HG03175 (cell line): Measurements from ENCODE around the gene UXS1.

Experiments
- ATAC-seq: cut with Tn5 transposase; IDR thresholded peaks from one replicate; pipeline ENCODE4 v1.9.1; 2021; ENCODE audit warnings: mild to moderate bottlenecking, moderate library complexity; ENCODE audit not compliant: unreplicated experiment

UXS1 gene

DNA sequence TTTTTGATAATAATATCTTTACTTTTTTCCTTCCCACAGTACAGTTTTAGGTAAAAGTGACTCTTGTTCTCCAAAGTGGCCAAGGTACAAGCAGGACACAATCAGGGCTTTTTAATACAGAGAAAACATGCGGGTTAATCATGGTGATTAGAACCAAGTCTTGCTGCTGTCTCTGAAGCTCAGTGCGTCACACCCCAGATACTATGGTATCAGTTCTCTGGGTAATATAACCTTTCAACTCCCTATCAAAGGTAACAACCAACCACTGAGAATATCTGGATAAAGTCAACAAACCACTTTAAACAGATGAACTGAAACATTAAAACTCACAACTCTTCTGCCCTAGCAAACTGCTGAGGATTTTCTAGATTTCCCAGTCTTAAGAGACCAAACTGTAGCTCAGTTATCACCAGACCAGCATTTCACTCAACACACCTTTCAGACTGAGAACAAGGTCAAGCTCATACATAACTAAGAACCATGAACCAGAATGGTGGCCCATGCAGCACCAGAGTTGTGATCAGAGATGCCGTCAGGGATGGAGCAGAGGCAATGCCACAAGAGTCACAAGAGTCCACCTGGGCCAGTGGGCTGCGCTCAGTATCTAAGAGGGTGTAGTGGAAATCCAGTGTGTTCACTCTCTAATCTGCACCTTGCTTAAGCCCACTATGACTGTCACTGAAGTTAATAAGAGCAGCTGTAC lies 103.0 kb downstream of the UXS1 start:
- ATAC-seq: no peak

DNA sequence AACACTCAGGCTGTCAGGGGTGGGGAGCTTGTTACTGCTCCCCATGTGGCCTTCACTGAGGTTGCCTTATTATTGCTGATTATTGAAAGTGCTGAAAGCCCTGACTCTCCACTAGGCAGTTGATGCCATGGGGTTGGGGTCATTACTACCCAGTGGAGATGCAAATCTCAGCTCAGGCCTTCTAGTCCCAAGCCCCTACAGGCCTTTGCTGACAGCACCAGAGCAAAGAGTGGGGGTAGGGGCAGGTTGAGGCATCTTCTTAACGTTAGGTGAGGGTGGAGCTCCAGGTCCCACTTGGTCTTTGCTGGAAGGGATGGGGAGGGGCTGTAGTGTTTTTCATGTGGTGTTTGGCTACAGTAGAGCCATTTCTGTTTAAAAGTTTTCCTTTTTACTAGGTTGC lies 104.5 kb downstream of the UXS1 start:
- no peak for ATAC-seq

DNA sequence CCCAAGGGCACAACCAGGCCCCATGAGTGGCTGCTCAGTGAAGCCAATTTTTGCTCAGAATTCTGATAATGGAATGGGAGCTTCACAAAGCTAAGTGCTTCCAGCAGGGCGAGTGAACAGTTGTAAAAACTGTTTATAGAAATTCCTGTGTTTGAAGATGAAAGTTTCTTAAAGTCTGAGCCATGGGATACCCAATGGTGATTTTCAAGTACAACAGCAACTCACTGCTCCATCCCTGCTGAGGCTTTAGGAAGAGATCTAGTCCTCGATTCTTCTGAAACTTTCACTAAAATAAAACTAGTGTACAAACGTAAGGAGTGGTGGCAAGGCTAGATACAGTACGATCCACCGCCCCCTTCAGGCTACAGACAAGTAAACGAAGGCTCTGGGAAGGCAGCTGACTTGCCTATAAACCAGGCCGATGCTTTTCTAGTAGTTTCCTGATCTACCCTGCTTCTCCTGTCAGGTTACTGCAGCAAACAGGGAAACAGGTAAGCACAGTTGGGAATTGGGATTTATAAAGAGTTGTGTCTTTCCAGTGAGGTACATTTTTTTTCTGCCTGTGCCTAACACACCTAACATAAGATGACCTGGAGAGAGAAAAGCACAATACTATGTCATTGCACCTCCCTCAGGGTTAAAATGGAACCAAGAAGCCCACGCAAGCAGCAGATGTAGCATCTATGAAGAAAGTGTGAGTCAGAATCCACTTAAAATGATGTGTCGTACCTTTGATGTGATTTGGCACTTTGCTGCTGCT lies 108.7 kb downstream of the UXS1 start:
- no peak for ATAC-seq

DNA sequence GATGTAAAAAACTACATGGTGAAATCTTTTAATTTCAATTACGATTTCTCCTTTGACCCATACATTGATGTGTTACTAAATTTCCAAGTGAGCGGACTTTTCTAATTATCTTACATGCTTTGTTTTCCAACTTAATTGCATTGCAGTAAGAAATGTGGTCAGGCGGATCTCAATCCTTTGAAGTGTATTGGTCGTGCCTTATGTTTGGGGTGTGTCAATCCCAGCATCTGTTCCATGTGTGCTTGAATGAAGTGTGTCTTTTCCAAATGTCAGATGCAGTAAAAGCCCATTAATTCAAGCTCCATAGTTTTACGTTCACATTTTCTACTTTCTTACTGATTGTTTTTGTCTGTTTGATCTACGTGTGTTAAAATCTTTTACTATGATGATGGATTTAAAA lies 113.1 kb downstream of the UXS1 start:
- ATAC-seq: no peak

DNA sequence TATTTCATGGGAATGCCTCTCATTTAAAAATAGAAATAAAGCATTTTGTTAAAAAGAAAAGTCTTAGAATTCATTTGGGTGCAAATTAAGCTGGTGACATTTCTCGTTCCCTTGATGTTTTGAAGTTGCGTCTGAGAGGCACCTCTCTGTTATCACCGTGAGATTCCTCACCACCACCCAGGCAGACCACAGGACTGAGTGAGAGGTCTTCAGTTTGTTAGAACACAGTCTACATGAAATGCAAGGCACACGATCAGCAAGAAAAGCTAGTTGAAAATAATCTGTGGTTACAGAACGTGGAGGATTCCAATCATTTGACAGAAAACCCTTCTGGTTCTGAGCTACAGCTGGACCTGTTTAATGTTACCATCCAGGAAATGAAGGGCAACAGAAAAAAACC lies 116.0 kb downstream of the UXS1 start:
- ATAC-seq: no peak

DNA sequence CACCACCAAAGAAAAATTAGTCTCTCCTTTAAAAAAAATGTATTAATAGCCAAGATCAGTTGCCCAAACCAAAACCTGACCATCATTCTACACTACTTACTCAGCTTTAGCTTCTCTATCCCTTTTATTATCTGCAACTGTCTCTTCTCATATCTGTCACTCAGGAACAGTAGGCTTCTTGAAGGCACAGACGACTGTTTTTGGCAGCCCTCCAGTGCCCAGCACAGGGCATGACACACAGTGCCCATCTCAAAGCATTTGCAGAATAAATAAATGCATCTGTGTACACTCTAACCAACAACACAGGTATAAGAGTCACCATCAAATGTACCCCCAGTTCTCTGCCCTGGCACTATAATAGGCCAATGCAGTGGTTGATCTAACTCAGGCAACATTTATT lies 117.2 kb downstream of the UXS1 start:
- no peak for ATAC-seq

DNA sequence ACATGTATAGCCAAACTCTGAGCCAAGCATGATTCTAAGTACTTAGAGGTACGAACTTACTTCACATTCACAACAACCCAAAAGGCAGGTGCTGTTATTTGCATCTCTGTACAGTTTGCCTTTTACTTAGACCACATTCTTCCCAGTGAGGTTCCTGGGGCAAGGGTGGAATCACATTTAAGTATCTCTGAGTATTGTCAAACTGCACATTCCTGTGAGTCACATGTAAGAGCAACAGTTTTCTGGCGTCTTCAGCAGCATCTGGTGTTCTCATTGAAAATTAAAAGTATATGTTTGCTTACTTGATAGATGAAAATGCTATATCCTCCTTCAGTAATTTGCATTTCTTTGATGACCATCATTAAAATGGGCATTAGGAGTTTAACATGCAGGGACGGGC lies 119.1 kb downstream of the UXS1 start:
- ATAC-seq: no peak

DNA sequence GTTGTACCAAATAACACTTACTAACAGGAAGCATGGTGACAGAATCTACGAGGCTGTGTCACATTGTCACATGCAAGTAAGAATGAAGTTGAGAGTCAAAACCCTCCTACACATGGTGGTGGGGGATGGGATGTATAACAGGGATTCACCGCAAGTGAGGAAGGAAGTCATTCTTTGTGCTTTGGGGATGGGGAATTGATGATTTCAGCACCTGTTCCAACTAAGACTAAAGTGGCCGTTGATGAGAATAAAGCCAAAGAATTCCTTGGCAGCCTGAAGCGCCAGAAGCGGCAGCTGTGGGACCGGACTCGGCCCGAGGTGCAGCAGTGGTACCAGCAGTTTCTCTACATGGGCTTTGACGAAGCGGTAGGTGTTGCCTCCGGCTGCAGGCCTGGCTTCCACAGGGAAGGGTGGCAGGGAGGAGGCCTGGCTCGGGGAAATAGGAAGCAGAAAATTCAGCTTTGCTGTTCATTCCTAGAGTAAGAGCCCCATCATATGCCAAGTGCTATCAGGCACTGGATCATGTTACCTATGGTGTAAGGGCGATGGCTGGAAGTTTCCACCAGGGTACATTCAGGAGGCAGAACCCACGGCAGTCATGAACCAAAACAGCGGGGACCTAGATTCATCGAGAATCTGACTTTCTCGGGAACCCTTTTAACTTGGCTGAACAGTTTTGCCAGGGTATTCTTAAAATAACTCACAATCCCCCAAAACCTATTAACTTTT lies 120.3 kb downstream of the UXS1 start:
- no peak for ATAC-seq

DNA sequence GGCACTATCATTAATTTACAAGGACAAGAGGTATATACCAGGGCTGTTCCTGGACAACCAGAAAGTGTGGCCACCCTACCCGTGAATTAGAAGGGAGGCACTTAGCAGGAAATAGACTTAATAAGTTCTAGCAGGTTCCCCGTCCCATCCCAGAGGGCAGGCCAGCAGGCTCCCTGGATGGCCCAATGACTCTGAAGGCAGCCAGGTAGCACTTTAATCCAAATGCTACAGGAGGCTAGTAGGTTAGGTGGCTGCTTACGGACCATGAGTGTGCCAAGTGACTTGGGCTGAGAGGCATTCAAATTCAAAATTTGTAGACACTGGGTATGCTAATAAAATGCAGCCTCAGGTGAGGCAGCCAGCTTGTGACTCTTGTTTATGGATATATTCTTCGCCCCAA lies 123.9 kb downstream of the UXS1 start:
- ATAC-seq: no peak

DNA sequence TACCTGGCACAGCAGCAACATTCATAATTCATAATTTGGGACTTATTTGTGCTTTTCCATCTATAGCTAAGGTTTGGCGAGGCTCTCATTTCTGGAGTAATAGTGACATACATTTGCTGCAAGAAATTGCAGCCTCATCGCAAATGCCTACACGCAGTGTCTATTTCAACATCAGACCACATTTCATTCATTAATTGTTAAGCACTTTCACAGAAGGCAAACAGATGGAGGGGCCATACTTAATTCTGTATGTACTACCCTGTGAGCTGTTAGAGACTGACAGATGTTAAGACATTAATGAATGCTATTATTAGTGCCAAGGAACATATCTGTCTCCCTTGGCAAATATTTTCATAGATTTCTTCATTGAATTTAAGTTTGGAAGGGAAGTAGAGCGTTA lies 125.7 kb downstream of the UXS1 start:
- no peak for ATAC-seq

DNA sequence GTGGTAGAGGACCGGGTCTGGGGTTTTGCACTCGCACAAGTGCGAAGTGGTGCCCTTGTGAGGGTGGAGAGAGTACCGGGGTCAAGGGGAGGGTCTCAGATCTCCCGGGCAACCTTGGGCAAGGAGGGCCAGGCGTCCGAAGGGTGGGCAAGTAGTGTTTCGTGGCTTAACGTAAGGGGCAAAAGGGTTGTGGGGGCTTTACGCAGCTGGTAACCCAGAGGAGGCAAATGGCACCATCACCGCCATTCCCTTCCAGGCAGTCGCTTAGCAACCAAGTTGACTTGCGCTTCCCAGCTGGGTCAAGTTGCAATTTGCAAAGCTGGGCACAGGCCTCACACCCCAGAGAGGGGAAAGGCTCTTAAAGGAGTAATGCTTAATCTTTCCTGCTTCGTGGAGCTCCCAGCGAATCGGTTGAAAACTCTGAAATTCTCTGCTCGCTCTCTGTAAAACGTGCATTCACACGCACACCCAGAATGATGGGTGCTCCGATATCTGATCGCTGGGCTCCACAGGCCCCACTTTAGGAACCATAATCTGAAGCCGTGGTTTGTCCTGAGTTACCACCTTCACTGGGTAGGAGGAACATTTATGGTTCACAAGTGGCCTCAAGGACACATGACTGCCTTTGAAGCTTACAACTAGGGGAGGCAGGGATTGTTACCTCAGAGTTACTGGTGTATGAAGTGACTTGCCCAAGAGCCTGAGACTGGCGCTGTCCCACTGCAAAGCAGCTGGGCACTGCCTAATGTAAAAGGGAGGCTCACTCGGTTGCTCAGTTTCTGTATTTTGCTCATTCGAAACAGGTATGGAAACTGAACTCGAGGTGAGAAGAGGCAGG lies 127.9 kb downstream of the UXS1 start:
- ATAC-seq: no peak

DNA sequence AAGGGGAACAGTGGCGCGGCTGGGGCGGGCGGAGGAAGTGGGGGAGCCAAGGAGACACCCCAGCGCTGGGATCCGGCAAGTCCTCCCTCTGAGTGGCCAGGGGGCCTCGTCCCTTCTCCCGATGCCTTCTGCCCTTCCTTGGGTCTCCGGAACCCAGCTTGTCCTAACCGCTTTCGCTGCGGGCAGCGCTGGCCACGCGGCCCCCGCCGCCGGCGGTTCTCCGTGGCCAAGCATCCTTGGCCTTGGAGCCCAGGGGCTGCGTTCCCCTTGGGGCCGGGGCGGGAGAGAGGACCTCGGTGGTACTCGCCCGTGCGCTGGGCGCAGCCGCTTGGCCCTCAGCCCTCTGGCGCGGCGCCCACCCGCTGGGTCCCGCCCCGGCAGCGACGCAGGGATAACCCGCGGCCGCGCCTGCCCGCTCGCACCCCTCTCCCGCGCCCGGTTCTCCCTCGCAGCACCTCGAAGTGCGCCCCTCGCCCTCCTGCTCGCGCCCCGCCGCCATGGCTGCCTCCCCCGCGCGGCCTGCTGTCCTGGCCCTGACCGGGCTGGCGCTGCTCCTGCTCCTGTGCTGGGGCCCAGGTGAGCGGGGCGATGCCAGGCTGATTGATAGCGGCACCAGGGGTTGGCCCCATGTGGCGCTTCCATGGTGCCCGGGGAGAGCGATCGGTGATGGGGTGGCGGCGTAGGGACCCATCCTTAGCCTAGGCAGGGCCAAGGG lies 128.7 kb downstream of the UXS1 start:
- ATAC-seq: no peak

DNA sequence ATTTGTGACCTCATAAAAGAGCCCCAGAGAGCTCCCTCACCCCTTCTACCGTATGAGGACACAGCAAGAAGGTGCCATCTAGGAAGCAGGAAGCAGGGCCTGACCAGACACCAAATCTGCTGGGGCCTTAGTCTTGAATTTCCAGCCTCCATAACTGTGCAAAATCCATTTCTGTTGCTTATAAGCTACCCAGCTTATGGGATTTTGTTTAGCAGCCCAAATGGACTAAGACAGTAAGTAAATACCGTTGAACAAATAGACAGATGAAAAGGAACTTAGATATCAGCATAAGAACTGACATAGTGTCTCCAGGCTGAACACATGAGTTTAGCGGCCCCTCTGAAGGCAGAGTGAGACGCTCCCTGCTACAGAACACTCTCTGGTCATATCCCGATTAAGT lies 130.9 kb downstream of the UXS1 start:
- ATAC-seq: no peak

DNA sequence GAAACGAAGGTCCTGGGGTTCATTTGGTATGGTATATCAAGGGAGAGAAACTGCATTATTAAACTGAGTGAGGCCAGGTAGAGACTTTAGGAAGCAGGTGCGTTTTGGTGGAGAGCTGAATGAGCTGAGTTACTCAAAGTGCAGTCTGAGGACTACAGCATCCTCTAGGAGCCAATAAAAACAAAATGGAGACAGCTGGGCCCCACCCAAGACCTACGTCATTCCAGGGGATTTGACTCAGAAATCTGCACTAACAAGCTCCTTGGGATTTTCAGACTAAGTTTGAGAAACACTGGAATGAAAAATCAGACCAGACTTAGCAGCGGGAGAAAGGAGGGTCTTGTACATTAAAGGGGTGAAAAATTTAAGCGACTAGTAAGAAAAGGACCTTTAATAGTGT lies 131.5 kb downstream of the UXS1 start:
- ATAC-seq: no peak

DNA sequence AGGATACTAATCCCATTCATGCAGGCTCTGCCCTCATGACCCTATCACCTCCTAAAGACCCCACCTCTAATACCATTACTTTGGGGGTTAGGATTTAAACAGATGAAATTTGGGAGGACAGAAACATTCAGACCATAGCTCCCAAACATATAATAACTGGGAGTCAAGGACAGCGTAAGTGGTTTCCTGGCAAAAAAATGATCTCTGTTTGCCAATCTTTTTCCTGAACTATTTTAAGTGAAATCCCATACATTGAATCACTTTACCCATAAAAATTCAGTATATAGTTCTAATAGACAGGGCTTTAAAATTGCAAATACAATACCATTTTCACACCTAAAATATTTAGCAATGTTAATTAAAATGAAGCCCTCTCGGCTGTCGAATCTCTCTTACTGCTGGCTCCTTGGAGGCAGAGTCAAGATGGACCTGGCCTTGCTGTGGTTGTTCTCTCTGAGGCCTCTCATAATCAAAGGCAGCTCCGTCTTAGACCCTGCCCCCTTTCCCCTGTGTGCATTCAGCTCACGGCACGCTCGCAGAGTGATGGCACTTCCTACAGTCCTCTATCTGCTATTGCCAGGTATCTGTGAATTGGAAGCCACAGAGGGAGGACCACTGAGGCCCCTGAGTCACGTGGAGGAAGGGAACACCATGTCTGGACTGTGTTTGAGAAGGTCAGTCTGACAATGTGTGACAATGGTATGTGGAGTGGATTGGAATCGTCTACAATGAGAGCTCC lies 132.3 kb downstream of the UXS1 start:
- no peak for ATAC-seq

DNA sequence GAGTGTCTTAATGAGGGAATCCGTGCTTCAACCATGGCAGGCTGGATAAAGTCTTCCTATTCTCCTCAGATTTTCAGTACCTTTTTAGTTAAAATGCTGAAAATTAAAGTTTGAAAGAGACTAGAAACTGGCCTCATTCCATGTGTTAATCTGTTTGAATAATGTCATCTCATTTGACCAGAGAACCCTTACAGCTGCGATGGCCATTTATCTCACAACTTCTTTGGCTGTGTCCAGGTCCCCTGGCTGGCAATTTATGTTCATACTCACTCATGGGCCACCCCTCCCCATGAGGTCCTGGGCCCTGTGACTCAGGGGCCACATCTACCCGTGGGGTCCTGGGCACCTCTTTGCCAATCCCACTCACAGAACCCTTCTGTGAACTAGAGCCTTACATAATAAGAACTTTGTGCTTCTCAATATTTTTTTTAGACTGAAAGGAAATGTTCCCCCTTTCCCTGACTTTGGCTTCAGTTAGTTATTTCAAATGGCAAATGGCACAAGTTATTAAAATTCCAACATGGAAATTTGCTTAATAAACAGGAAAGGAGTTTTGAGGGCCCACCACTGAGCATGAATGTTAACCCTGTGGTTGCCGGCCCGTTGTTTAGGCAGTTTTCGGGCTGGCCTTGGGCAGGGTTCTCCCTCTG lies 134.6 kb downstream of the UXS1 start:
- no peak for ATAC-seq

DNA sequence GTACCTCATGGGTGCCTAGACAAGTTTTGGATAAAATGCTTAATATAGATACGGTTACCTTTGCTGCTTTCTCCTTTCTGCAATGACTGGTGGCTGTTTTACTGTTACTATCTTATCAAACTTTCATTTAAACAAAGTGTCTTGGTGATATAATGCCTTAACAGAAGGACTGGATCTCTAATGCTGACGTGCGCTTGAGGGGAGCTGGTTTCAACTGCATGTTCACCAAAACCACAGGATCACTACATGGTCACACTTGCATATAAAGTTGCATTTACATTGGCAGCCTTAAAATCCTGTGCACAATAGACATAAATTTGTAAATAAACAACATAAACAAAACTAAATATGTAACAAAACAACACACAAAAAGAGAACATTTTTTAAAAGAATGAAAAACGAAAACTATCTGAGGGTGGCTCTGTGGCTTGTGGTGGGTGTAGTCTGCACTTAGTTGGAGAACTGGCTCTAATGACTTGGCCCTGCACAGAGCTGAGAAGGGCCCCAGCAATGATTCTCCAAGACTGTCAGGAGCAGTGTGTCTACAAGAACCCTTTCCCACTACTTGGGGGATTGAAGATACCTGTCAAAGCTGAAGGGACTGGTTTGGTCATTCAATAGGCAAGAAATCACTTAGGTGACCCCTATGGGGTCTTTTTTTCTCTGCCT lies 135.5 kb downstream of the UXS1 start:
- no peak for ATAC-seq

DNA sequence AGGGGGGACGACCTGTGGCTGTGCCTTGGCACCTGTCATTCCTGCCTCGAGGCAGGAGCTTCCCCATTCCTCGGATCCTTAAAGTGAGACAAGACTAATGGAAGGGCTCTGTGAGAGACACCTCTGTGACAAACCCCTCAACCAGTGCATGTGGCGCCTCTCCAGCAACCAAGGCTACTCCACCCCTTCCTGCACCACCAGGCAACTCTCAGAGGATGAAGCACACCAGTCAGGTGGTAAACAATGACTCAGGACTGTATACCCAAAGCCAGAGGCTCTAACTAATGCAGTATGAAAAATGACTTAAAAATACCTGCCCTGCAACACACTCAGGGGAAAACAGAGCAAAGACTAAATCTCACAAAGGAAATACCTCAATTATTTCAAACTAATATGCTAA lies 136.9 kb downstream of the UXS1 start:
- ATAC-seq: no peak
